K562 (cell line): ENCODE measurements around the gene ARHGAP26. TPM values are rescaled to one million over a fixed set of nuclear protein-coding genes. Genes with fewer than 3 reads are reported as not detected.

Experiments
- ATAC-seq: fragments of 200-7000 bp; cut with Tn5 transposase; 3 replicates; pipeline ENCODE4 v1.9.1; 2020; ENCODE audit warnings: moderate library complexity
- BruUV-seq: library from RNA; stranded (reverse); fragments of 400-500 nt; replicated peaks from 2 replicates; lab custom pipeline; 2021; lab: Mats Ljungman, UMichigan
- CTCF ChIA-PET: fragments of 300-600 bp; formaldehyde crosslinking; extraction: SDS; loops from one replicate; lab custom pipeline; 2021; ENCODE audit warnings: low intra/inter-chr PET ratio; lab: Yijun Ruan, JAX
- POLR2A ChIA-PET: fragments of 300-600, 350-650 bp; sonication (Branson Sonifier 250); formaldehyde crosslinking; extraction: SDS; loops from one replicate; lab custom pipeline; 2021; ENCODE audit warnings: antibody characterized with exemption, inconsistent platforms; lab: Yijun Ruan, JAX
- DNase-seq, 4 experiments: peaks; one replicate each; pipeline versions ENCODE4 v3.0.0 to v3.0.0-alpha.2; 2011 to 2018; ENCODE audit warnings: low spot score in 3 of 4, mixed read lengths in 3 of 4; ENCODE audit errors: extremely low read depth in 1 of 4
- FAIRE-seq: peaks from 2 replicates; lab custom pipeline; 2011; peaks lifted over from hg19 to GRCh38; lab: Jason Lieb, UNC
- H2AFZ ChIP-seq: 2 replicates; pipeline ENCODE4 v1.6.0; 2011; ENCODE audit warnings: low read depth, low read length, control low read depth, inconsistent platforms
- H3K27ac ChIP-seq: fragments of 200-600 bp; 3 replicates; pipeline ENCODE4 v1.8.0; 2011; ENCODE audit warnings: low read depth, mild to moderate bottlenecking, control low read depth, inconsistent platforms, low read length, moderate library complexity, mixed read lengths; ENCODE audit errors: extremely low read depth
- H3K27me3 ChIP-seq, 2 experiments: fragments of 300-600 bp in 1 of 2; 2 replicates in 1 of 2; 3 replicates in 1 of 2; pipeline versions ENCODE4 v1.6.0 to v1.8.0; 2011; ENCODE audit warnings: inconsistent platforms in 2 of 2, low read length in 2 of 2, mild to moderate bottlenecking in 1 of 2, mixed read lengths in 1 of 2, moderate library complexity in 1 of 2; ENCODE audit not compliant: control insufficient read depth in 2 of 2, insufficient read depth in 2 of 2
- H3K36me3 ChIP-seq: fragments of 300-600 bp; 3 replicates; pipeline ENCODE4 v1.8.0; 2011; ENCODE audit warnings: mild to moderate bottlenecking, low read length, inconsistent platforms; ENCODE audit not compliant: control insufficient read depth, insufficient read depth
- H3K4me1 ChIP-seq, 2 experiments: fragments of 200-600 bp in 1 of 2; replicated peaks in 1 of 2; 2 replicates in 1 of 2; 3 replicates in 1 of 2; pipeline versions ENCODE4 v1.5.1 to v1.8.0; 2011; ENCODE audit warnings: inconsistent platforms in 2 of 2, low read length in 2 of 2, mild to moderate bottlenecking in 1 of 2, mixed read lengths in 1 of 2, moderate library complexity in 1 of 2; ENCODE audit not compliant: control insufficient read depth in 2 of 2, insufficient read depth in 2 of 2
- H3K4me2 ChIP-seq: 2 replicates; pipeline ENCODE4 v1.6.1; 2011; ENCODE audit warnings: low read length, control low read depth, inconsistent platforms, mixed read lengths; ENCODE audit not compliant: insufficient read depth
- H3K4me3 ChIP-seq: fragments of 200-600 bp; sonication (generic), shearing (Covaris generic); 2 replicates; pipeline ENCODE4 v1.5.1; 2016; ENCODE audit warnings: control low read depth, inconsistent platforms
- H3K79me2 ChIP-seq: fragments of 200-600 bp; 3 replicates; pipeline ENCODE4 v1.8.0; 2011; ENCODE audit warnings: low read length, inconsistent platforms; ENCODE audit not compliant: control insufficient read depth, insufficient read depth
- H3K9ac ChIP-seq, 2 experiments: 2 replicates each; pipeline versions ENCODE4 v1.6.0 to v1.6.1; 2011; ENCODE audit warnings: low read depth in 2 of 2, low read length in 2 of 2, control low read depth in 1 of 2, inconsistent platforms in 1 of 2, mild to moderate bottlenecking in 1 of 2, mixed read lengths in 1 of 2; ENCODE audit not compliant: insufficient read depth in 1 of 2
- H3K9me1 ChIP-seq: one replicate; pipeline ENCODE4 v1.6.0; 2011; ENCODE audit warnings: inconsistent platforms, mild to moderate bottlenecking, low read length, moderate library complexity; ENCODE audit not compliant: control insufficient read depth, insufficient read depth
- H3K9me3 ChIP-seq: replicated peaks from 2 replicates; pipeline ENCODE4 v1.5.1; 2011; ENCODE audit warnings: low read depth, low read length, inconsistent platforms; ENCODE audit not compliant: control insufficient read depth, insufficient read depth
- H4K20me1 ChIP-seq: replicated peaks from 2 replicates; pipeline ENCODE4 v1.6.1; 2011; ENCODE audit warnings: low read length, inconsistent platforms, mixed read lengths; ENCODE audit not compliant: control insufficient read depth, insufficient read depth
- EHMT2 ChIP-seq: fragments of 450-650 bp; IDR thresholded peaks from 2 replicates; pipeline ENCODE4 v1.6.1; 2018; ENCODE audit warnings: antibody characterized with exemption
- EP300 ChIP-seq: IDR thresholded peaks from 2 replicates; pipeline ENCODE4 v1.6.1; 2012; ENCODE audit warnings: low read length, improper control_type of control experiment
- MIER1 ChIP-seq: fragments of 450-650 bp; IDR thresholded peaks from 2 replicates; pipeline ENCODE4 v1.6.1; 2016; ENCODE audit warnings: antibody characterized with exemption, mild to moderate bottlenecking, low read depth
- NEUROD1 ChIP-seq: fragments of 150-350 bp; IDR thresholded peaks from 2 replicates; pipeline ENCODE4 v1.6.1; 2014; ENCODE audit warnings: borderline replicate concordance, low read length, low read depth; ENCODE audit not compliant: partially characterized antibody
- PRPF4 ChIP-seq: fragments of 200-400 bp; formaldehyde crosslinking; IDR thresholded peaks from one replicate; pipeline ENCODE4 v1.6.1; 2017; ENCODE audit warnings: low read length, low read depth, mild to moderate bottlenecking; ENCODE audit not compliant: insufficient read depth, poor library complexity, severe bottlenecking
- SPI1 ChIP-seq: IDR thresholded peaks from 2 replicates; pipeline ENCODE4 v1.6.1; 2011; ENCODE audit warnings: low read depth, low read length, control low read depth, borderline replicate concordance
- TBL1XR1 ChIP-seq, 2 experiments: IDR thresholded peaks; 2 replicates each; pipeline ENCODE4 v1.6.1; 2012; ENCODE audit warnings: improper control_type of control experiment in 2 of 2, low read length in 2 of 2, mild to moderate bottlenecking in 1 of 2
- TBP ChIP-seq: optimal IDR thresholded peaks from 2 replicates; pipeline ENCODE3; 2011; ENCODE audit warnings: low read depth, low read length, improper control_type of control experiment
- ZNF584 ChIP-seq: fragments of 200-800 bp; sonication (Bioruptor generic); IDR thresholded peaks from 2 replicates; pipeline ENCODE4 v1.6.1; 2016; ENCODE audit warnings: low read depth, mild to moderate bottlenecking, missing genetic modification characterization, missing compliant biosample characterization
- WGBS: fragments of 100-300 bp; shearing (Covaris generic); methylation state at CpG from one replicate; pipeline ENCODE4 v1.1.6; 2016; ENCODE audit warnings: low coverage, mixed read lengths; ENCODE audit not compliant: insufficient coverage; ENCODE audit errors: missing lambda C conversion rate; 5-methylcytosine and 5-hydroxymethylcytosine counted together
- in situ Hi-C: fragments of 300-500 bp; cut with MboI; formaldehyde crosslinking; loops from 4 replicates; pipeline ENCODE4 v1.15.0; 2018; ENCODE audit warnings: inconsistent platforms, mixed read lengths
- intact Hi-C: fragments of 100-400 bp; cut with micrococcal nuclease; formaldehyde crosslinking; loops from 2 replicates; pipeline ENCODE4 v1.14.2; 2022
- polyA plus RNA-seq, 8 experiments: library from polyadenylated mRNA; depleted of rRNA in 4 of 8; stranded (reverse) in 5 of 8; unstranded in 3 of 8; fragments of >200 nt; fragmentation: Nextera tagmentation in 2 of 8; fragmentation: Illumina TruSeq in 1 of 8; extraction: Ambion mirVana in 2 of 8; extraction: Trizol in 1 of 8; gene quantifications; 2 replicates each; pipeline versions ENCODE4 v1.2.1 to v1.2.3, GENCODE V29; 2011 to 2014; ENCODE audit warnings: inconsistent platforms in 1 of 8, missing spikeins in 1 of 8
- total RNA-seq, 7 experiments: library from RNA; depleted of rRNA in 6 of 7; stranded (reverse); fragments of >200 nt in 6 of 7; fragmentation: Illumina TruSeq in 2 of 7; extraction: Trizol in 2 of 7; gene quantifications; 2 replicates each; pipeline versions ENCODE4 v1.2.1 to v1.2.3, GENCODE V29; 2011 to 2021; ENCODE audit warnings: low replicate concordance in 1 of 7
- TF ChIP-seq, protein P1 (sequence below), 2 experiments: IDR thresholded peaks; 2 replicates each; pipeline ENCODE4 v1.6.1; 2011; ENCODE audit warnings: borderline replicate concordance in 1 of 2, control low read depth in 1 of 2, low read depth in 1 of 2, low read length in 1 of 2, mild to moderate bottlenecking in 1 of 2, mixed read lengths in 1 of 2, moderate library complexity in 1 of 2; ENCODE audit not compliant: insufficient read depth in 1 of 2, insufficient read length in 1 of 2, poor library complexity in 1 of 2, severe bottlenecking in 1 of 2; ENCODE audit errors: extremely low read depth in 1 of 2
- TF ChIP-seq, protein P2 (sequence below): sonication (generic); formaldehyde crosslinking; IDR thresholded peaks from 2 replicates; pipeline ENCODE4 v1.8.1; 2023; ENCODE audit warnings: mild to moderate bottlenecking, missing genetic modification reagents
- TF ChIP-seq, protein P3 (sequence below): fragments of 450-650 bp; formaldehyde crosslinking; IDR thresholded peaks from 2 replicates; pipeline ENCODE4 v1.4.0; 2022; ENCODE audit warnings: missing genetic modification characterization
- TF ChIP-seq, protein P4 (sequence below): sonication (generic); formaldehyde crosslinking; IDR thresholded peaks from 2 replicates; pipeline ENCODE4 v1.8.0; 2023; ENCODE audit warnings: mild to moderate bottlenecking, missing genetic modification reagents
- TF ChIP-seq, protein P5 (sequence below): fragments of 450-650 bp; IDR thresholded peaks from 2 replicates; pipeline ENCODE4 v1.6.1; 2014; ENCODE audit warnings: low read depth, mild to moderate bottlenecking, moderate library complexity, borderline replicate concordance

ARHGAP26 gene
- total and polyA plus RNA-seq, 9 of the 15 experiments (the other 6 are each of a cell fraction or from before 2014, with no cell fraction given), result 0.13 to 1.1 (median 0.55) TPM

DNA sequence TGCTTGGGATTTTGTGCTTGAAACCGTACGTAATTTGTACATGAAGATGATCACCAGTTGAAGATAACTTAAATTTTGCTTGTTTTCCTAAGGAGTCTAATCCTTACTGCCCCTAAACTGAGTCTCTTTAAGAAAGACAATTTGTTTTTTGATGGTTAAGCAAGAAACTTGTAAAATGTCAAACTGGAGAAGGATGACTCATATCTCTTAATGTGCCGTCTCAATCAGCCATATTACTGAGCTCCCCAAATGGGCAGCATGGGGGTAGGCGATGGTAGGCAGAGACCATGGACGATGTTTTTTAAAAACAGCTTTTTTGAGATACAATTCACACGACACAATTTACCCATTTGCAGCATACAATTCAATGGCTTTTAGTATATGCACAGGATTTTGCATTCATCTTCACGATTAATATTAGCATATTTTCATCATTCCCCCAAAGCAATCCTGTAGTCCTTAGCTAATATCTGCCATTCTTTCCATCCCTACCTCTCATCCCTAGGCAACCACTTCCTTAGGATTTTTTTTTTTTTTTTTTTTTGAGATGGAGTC, 14.3 kb downstream of the ARHGAP26 start:
- ChIA-PET POLR2A (interaction anchor here (0.7 to 0.8 kb wide), 3 partner anchors 9 to 17 kb away, joined by 3 read pairs; partner anchors contain the start of gene ARHGAP26), CTCF (no interaction called here)
- Histone ChIP-seq H3K9me1 (no peaks in the 10 kb centered on the region), H3K9me3 (no peaks in the 10 kb centered on the region), H3K4me1 (no peaks in the 10 kb centered on the region), H3K9ac (no peak overlapping the region), H3K27ac (no peak overlapping the region), H3K27me3 (peaks cover 0 to 33% of the 10 kb centered on the region in 2 experiments; a peak in 4 of 5 replicates), H2AFZ (no peak overlapping the region), H3K36me3 (no peaks in the 10 kb centered on the region), H4K20me1 (no peaks in the 10 kb centered on the region), H3K4me3 (no peak overlapping the region), H3K79me2 (no peaks in the 10 kb centered on the region), H3K4me2 (no peak overlapping the region)
- DNase-seq, result no peak
- in situ Hi-C loops (no loop called here), intact Hi-C loops (no loop called here)
- no peak for FAIRE-seq
- no peak for ATAC-seq
- BruUV-seq, result no TSS peak
- WGBS, result under 1% methylated on average over 7 of the region's 7 CpGs
- TF ChIP-seq SPI1 (no peak), NEUROD1 (no peak), MIER1 (no peak), TBP (no peak), TBL1XR1 (IDR thresholded peaks at IDR 0.05; ENCODE audit: low read length in 2 of 2) (no peak), ZNF584 (no peak), EHMT2 (no peak), EP300 (no peak), PRPF4 (no peak)
- TF ChIP-seq, protein P1, sequence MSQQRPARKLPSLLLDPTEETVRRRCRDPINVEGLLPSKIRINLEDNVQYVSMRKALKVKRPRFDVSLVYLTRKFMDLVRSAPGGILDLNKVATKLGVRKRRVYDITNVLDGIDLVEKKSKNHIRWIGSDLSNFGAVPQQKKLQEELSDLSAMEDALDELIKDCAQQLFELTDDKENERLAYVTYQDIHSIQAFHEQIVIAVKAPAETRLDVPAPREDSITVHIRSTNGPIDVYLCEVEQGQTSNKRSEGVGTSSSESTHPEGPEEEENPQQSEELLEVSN (IDR thresholded peaks at IDR 0.05; ENCODE audit: borderline replicate concordance in 1 of 2, extremely low read depth in 1 of 2, insufficient read depth in 1 of 2, insufficient read length in 1 of 2, low read depth in 1 of 2, low read length in 1 of 2, poor library complexity in 1 of 2, severe bottlenecking in 1 of 2), result no peak
- TF ChIP-seq, protein P2, sequence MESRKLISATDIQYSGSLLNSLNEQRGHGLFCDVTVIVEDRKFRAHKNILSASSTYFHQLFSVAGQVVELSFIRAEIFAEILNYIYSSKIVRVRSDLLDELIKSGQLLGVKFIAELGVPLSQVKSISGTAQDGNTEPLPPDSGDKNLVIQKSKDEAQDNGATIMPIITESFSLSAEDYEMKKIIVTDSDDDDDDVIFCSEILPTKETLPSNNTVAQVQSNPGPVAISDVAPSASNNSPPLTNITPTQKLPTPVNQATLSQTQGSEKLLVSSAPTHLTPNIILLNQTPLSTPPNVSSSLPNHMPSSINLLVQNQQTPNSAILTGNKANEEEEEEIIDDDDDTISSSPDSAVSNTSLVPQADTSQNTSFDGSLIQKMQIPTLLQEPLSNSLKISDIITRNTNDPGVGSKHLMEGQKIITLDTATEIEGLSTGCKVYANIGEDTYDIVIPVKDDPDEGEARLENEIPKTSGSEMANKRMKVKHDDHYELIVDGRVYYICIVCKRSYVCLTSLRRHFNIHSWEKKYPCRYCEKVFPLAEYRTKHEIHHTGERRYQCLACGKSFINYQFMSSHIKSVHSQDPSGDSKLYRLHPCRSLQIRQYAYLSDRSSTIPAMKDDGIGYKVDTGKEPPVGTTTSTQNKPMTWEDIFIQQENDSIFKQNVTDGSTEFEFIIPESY (CRISPR knock-in tag), result no peak
- TF ChIP-seq, protein P3, sequence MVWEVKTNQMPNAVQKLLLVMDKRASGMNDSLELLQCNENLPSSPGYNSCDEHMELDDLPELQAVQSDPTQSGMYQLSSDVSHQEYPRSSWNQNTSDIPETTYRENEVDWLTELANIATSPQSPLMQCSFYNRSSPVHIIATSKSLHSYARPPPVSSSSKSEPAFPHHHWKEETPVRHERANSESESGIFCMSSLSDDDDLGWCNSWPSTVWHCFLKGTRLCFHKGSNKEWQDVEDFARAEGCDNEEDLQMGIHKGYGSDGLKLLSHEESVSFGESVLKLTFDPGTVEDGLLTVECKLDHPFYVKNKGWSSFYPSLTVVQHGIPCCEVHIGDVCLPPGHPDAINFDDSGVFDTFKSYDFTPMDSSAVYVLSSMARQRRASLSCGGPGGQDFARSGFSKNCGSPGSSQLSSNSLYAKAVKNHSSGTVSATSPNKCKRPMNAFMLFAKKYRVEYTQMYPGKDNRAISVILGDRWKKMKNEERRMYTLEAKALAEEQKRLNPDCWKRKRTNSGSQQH (CRISPR knock-in tag), result no peak
- TF ChIP-seq, protein P4, sequence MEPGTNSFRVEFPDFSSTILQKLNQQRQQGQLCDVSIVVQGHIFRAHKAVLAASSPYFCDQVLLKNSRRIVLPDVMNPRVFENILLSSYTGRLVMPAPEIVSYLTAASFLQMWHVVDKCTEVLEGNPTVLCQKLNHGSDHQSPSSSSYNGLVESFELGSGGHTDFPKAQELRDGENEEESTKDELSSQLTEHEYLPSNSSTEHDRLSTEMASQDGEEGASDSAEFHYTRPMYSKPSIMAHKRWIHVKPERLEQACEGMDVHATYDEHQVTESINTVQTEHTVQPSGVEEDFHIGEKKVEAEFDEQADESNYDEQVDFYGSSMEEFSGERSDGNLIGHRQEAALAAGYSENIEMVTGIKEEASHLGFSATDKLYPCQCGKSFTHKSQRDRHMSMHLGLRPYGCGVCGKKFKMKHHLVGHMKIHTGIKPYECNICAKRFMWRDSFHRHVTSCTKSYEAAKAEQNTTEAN, result no peak
- TF ChIP-seq, protein P5, sequence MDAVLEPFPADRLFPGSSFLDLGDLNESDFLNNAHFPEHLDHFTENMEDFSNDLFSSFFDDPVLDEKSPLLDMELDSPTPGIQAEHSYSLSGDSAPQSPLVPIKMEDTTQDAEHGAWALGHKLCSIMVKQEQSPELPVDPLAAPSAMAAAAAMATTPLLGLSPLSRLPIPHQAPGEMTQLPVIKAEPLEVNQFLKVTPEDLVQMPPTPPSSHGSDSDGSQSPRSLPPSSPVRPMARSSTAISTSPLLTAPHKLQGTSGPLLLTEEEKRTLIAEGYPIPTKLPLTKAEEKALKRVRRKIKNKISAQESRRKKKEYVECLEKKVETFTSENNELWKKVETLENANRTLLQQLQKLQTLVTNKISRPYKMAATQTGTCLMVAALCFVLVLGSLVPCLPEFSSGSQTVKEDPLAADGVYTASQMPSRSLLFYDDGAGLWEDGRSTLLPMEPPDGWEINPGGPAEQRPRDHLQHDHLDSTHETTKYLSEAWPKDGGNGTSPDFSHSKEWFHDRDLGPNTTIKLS, result no peak
